DMS114 treated with DMSO at 0.1 percent for 48 hours (cell line): ENCODE measurements around the gene CLEC3B.
"Not testable (repeated sequence)": the region's sequence is repeated elsewhere in the genome, so short reads cannot be mapped to it uniquely, and the experiment has no call there.

Source experiments
- DNase-seq: peaks from one replicate; lab custom pipeline; 2025; ENCODE audit not compliant: unreplicated experiment; lab: John Stamatoyannopoulos, UW

Gene CLEC3B

DNA sequence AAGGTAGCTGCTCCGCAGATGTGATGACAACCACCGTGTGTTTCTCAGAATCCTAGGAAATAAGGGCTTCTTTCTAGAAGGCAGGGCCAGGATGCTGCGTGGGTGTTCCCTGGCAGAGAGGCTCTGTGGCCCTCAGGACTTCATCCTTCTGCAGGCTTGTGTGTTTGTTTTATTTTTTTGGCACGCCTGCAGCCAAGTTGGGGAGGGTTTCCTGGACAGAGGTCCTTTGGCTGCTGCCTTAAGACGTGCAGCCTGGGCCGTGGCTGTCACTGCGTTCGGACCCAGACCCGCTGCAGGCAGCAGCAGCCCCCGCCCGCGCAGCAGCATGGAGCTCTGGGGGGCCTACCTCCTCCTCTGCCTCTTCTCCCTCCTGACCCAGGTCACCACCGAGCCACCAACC, at the start of gene CLEC3B:
TSS of gene CLEC3B (plus strand) at position 266 of the 400 bp plus-strand sequence. CDS start at position 326, 60 bp downstream.
- no peak for DNase-seq

DNA sequence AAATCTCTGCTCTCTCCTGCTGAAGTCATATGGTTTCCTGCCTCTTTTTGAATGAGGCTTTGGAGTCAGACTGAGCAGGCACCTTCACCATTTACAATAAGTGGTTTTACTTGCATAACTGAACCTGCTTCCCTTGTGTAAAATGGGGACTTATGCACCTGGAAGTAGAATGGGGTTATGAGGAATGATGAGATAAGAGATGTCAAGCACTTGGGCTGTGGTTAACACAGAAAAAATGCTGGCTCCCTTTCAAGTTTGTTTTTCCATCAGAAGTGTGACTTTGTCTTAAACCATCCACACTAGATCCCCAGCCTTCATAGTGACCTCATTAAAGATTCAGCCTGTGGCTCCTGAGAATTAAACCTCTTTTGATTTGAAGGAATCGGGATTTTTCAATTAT, 44.9 kb upstream of the CLEC3B start:
- no peak for DNase-seq

- DNase-seq, result no peak
Observed at GRCh38 chr3:44981751-44982150, 44.4 kb upstream of the CLEC3B start.

DNA sequence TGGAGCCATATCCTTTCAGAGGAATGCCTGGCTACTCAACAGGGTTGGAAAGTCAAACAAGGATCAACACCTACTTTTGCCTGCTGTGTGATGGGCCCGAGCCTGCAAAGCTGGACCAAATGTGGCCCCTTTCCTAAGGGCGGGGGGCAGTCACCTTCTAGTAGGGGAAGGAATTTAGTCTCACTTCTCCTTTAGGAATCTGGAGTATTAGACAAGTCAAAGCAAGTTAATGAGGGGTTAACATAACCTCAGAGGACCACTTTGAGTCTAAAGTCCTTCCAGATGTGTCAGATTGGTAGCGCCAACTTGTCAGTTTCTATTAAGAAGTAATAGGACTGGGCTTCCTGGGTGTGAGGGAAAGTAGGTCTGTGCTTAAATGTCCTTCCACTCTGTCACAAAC, 43.3 kb upstream of the CLEC3B start:
- no peak for DNase-seq

DNA sequence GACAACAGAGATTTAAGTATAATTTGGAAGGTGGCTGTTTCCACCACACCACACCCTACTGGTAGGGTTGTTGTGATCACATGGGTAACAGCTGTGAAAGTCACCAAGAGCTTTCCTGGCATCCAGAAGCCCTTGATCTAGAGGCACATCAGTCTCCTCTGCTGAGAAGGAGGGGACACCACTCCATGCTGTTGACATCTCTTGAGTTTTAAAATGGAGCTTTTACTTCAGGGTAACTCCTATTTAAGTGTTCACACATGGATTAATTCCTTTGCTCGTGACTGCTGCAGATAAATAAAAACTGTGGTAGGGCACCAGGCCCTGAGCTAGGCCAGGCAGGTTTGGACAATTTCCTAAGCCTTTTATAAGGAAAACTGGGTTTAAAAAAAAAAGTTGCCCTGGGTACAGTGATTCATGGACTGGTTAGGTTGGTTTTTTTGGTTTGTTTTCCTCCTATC, 42.6 kb upstream of the CLEC3B start:
- DNase-seq, result no peak

DNA sequence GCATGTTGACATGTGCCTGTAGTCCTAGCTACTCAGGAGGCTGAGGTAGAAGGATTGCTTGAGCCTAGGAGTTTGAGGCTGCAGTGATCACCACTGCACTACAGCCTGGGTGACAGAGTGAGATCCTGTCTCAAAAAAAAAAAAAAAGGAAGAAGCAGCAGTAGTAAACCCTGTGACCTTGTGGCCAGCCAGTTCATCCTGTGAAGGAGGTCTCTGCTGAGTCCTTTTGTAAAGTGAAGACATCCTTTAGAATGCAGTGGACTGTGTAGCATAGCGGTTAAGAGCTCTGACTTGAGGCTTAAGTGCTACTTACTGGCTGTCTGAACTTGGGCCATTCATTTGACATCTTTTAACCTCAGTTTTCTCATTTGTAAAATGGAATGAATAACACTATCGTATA, 41.8 kb upstream of the CLEC3B start:
- DNase-seq, result no peak

GRCh38 chr3:44986330-44986729, 39.8 kb upstream of the CLEC3B start:
- not testable (repeated sequence) for DNase-seq

- DNase-seq, result no peak
Observed at GRCh38 chr3:44987332-44987731, 38.8 kb upstream of the CLEC3B start.

DNA sequence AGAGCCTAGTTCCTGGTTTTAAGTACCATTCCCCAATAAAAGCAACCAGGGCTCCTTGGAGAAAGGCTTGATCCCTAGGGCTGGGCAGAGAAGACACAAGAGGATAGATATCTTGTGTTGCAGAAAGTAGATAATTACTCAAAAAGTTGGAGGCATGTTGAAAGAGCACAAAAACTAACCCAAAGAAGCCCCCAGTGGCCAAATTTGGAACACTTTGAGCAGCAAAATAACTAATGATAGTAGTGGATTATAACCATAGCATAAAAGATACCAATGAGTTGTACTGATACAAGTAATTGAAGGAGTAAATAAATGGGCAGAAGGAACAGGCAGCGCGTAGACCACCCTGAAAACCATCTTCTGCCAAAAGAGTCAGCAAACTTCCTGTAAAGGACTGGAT, 38.0 kb upstream of the CLEC3B start:
- DNase-seq, result no peak

GRCh38 chr3:44989141-44989540, 37.0 kb upstream of the CLEC3B start:
- DNase-seq, result no peak

GRCh38 chr3:44989636-44990373, 36.3 kb upstream of the CLEC3B start:
- no peak for DNase-seq

GRCh38 chr3:44991326-44991725, 34.8 kb upstream of the CLEC3B start:
- DNase-seq, result no peak

- DNase-seq, result no peak
Observed at GRCh38 chr3:44992555-44993470, 33.3 kb upstream of the CLEC3B start.

DNA sequence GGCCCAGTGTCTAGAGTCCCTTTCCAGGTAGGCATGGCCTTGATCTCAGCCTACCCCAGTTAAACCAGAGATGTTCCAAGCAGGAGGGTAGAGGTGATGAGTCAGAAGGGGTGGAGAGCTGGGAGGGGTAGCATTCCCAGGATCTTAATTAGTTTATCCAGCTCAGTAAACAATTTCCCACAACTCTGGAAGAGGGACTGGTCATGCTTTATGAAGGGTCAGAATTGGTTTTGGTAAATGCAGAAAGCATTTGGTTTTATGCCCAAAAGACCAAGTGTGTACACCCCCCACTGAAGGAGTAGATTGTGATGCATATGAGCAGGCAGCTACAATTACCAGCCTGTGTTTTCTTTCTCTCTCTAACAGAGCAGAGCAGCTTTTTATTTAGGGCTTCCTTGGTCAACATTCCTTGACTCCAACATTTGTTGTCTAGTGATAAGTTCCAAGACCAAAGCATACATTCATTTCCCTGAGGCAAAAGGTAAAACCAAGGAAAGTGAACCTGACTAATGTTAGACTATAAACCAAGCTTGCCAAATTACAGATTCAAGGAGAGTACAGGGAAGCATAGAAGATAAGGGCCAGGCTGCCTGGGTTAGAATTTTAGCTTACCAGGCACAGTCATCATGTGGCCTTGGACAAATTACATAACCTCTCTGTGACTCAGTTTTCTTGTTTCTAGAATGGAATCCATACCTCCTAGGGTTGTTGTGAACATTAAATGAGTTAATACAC, 32.5 kb upstream of the CLEC3B start:
- no peak for DNase-seq

DNA sequence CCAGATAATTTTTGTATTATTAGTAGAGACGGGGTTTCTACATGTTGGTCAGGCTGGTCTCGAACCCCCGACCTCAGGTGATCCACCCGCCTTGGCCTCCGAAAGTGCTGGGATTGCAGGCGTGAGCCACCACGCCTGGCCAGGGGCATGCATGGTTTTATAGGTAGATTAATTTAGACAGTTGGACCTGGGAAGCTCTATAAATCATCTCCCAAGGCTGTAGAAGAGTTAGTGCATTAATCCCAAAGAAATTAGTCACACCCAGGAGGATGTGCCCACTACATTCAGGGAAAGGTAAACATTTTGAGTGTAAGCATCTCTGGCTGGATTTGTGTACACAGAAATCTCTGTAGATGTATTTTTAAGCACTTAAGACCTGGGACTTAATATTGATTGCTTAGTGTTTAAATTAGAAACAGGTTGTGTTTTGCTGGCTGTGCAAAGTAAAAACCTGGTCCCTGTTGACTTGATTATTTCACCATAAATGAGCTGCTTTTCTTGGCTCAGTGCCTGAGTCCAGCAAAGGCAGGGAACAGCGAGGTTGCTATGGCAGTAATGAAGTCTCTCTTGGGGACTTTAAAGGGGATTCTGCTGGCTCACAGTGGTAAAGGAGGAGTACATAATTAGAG, 30.8 kb upstream of the CLEC3B start:
- no peak for DNase-seq

DNA sequence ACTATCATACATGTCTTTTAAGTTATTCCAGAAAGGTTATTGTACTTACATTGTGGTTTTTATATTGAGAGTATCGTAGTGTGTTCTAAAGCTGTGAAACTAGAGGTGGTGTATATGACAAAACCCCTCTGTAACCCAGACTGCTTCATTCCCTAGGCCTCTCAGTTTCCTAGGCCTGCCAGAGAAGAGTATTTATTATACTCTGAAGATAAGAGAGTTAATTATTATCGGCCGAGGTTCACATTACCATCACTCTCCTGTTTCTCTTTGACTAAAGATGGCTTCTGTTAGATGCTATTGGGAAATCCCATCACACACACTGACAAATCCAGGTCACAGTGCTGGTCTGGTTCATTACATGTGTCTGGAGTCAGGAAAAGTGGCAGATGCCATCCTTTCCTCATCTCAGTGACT, 29.5 kb upstream of the CLEC3B start:
- no peak for DNase-seq

GRCh38 chr3:44999782-45000181, 26.3 kb upstream of the CLEC3B start:
- DNase-seq, result no peak

GRCh38 chr3:45000823-45001222, 25.3 kb upstream of the CLEC3B start:
- DNase-seq, result no peak

- no peak for DNase-seq
Observed at GRCh38 chr3:45001738-45002137, 24.4 kb upstream of the CLEC3B start.

DNA sequence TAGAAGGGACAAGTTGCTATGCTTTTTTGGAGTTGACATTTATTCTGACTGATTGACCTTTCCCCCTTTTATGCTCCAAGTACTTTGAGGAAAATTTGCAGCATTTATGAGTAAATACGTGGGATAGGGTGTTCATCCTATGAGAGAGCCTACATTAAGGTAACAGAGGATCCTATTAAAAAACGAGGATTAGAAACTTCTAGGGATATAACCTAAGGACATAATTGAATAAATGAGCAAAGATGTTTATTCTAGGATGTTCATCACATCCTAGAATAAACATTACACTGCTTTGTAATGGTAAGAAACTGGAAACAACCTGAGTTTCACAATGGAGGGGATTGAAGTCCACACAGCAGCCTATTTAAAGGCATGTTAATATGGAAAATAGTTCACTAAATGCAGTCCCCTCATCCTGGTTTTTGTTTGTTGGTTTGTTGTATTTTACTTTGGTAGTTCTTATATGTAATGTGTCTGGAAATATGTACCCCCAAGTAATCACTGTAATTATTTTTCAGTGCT, 23.9 kb upstream of the CLEC3B start:
- DNase-seq, result no peak

DNA sequence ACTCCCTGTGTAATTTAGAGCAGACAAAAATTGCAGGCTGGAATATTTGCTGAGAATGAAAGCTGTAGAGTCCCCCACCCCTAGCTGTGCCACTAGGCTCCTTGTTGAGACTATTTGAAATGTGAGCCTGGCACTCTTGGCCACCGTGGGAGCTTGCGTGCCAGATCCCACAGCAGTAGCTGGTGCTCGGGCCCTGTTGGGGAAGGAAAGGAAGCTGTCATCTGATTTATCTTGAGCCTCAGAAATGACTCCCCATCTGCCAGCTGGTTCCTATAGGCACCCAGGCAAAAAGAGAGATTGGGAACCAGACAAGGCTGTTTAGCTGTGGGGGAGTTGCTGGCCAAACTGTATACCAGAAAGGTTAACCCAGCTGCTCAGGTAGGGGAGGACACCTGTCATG, 23.4 kb upstream of the CLEC3B start:
- no peak for DNase-seq
